ENCODE data around the gene TRIM21. TPM values are rescaled to one million over a fixed set of nuclear protein-coding genes. Genes with fewer than 3 reads are reported as not detected.
"Not testable (repeated sequence)": the region's sequence is repeated elsewhere in the genome, so short reads cannot be mapped to it uniquely, and the experiment has no call there.

TRIM21 gene
- polyA plus RNA-seq, 2 donors = 10.4 to 10.6 TPM

DNA sequence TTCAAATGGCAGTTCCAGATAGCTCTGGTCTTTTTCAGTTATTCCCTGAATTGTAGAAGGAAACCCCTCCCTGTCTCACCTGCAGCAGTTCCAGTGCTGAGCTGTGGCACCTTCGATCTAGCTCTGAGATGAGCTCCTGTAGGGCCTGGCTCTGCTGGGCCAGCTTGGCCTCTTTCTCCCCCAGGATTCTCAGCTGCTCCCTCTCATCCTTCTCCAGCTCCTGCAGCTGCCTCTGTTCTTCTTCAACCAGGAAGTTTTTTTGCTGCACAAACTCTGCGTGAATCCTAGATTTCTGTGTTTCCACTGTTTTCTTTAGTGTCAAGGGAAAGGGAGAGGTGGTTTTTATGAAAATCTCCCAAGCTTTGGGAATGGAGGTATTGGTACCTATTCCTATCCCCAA lies 5.3 kb downstream of the TRIM21 start:
- H3K4me1 ChIP-seq (ENCODE audit: control insufficient read depth in 2 of 2, insufficient read depth in 2 of 2, low read length in 1 of 2) = no peaks in the 10 kb centered on the region
- H3K9me3 ChIP-seq (ENCODE audit: control insufficient read depth in 2 of 2, insufficient read depth in 1 of 2, low read depth in 1 of 2, low read length in 1 of 2) = no peaks in the 10 kb centered on the region
- no peaks in the 10 kb centered on the region for H3K27me3 ChIP-seq (ENCODE audit: control insufficient read depth in 1 of 2, insufficient read depth in 2 of 2, low read length in 2 of 2)
- peaks cover 30 to 42% of the 10 kb centered on the region in 2 donors for H3K36me3 ChIP-seq (ENCODE audit: control insufficient read depth in 2 of 2, insufficient read depth in 2 of 2, low read length in 1 of 2)
- H3K4me3 ChIP-seq (ENCODE audit: low read depth in 1 of 2, low read length in 2 of 2) = no peak overlapping the region
- H3K27ac ChIP-seq (ENCODE audit: low read depth in 2 of 2, low read length in 1 of 2) = no peak overlapping the region
- WGBS, 2 donors = 95 to 100% methylated on average over 2 of the region's 2 CpGs

- Histone ChIP-seq H3K9me3 (ENCODE audit: control insufficient read depth in 2 of 2, insufficient read depth in 1 of 2, low read depth in 1 of 2, low read length in 1 of 2) (no peaks in the 10 kb centered on the region), H3K4me3 (ENCODE audit: low read depth in 1 of 2, low read length in 2 of 2) (no peak overlapping the region)
These were observed 7.3 kb downstream of the TRIM21 start for GRCh38 chr11:4385978-4386740.

GRCh38 chr11:4381901-4382300 lies 11.6 kb downstream of the TRIM21 start:
- H3K4me1 ChIP-seq (ENCODE audit: control insufficient read depth in 2 of 2, insufficient read depth in 2 of 2, low read length in 1 of 2) = no peaks in the 10 kb centered on the region
- peaks cover 13 to 20% of the 10 kb centered on the region in 2 donors for H3K36me3 ChIP-seq (ENCODE audit: control insufficient read depth in 2 of 2, insufficient read depth in 2 of 2, low read length in 1 of 2)
- no peaks in the 10 kb centered on the region for H3K9me3 ChIP-seq (ENCODE audit: control insufficient read depth in 2 of 2, insufficient read depth in 1 of 2, low read depth in 1 of 2, low read length in 1 of 2)
- no peak overlapping the region for H3K27ac ChIP-seq (ENCODE audit: low read depth in 2 of 2, low read length in 1 of 2)
- H3K27me3 ChIP-seq (ENCODE audit: control insufficient read depth in 1 of 2, insufficient read depth in 2 of 2, low read length in 2 of 2) = no peaks in the 10 kb centered on the region
- H3K4me3 ChIP-seq (ENCODE audit: low read depth in 1 of 2, low read length in 2 of 2) = no peak overlapping the region
- 44 to 65% methylated on average over 2 of the region's 2 CpGs for WGBS, 2 donors

More at GRCh38 chr11:4385978-4386740, 7.3 kb downstream of the TRIM21 start:
- peaks cover 30 to 42% of the 10 kb centered on the region in 2 donors for H3K36me3 ChIP-seq (ENCODE audit: control insufficient read depth in 2 of 2, insufficient read depth in 2 of 2, low read length in 1 of 2)
- WGBS, 2 donors = 97 to 98% methylated on average over 3 of the region's 3 CpGs
- H3K27ac ChIP-seq (ENCODE audit: low read depth in 2 of 2, low read length in 1 of 2) = no peak overlapping the region
- H3K4me1 ChIP-seq (ENCODE audit: control insufficient read depth in 2 of 2, insufficient read depth in 2 of 2, low read length in 1 of 2) = no peaks in the 10 kb centered on the region
- H3K27me3 ChIP-seq (ENCODE audit: control insufficient read depth in 1 of 2, insufficient read depth in 2 of 2, low read length in 2 of 2) = no peaks in the 10 kb centered on the region

GRCh38 chr11:4375431-4376140 lies 17.9 kb downstream of the TRIM21 start:
- H3K27me3 ChIP-seq (ENCODE audit: control insufficient read depth in 1 of 2, insufficient read depth in 2 of 2, low read length in 2 of 2) = no peaks in the 10 kb centered on the region
- H3K9me3 ChIP-seq (ENCODE audit: control insufficient read depth in 2 of 2, insufficient read depth in 1 of 2, low read depth in 1 of 2, low read length in 1 of 2) = no peaks in the 10 kb centered on the region
- no peaks in the 10 kb centered on the region for H3K36me3 ChIP-seq (ENCODE audit: control insufficient read depth in 2 of 2, insufficient read depth in 2 of 2, low read length in 1 of 2)
- no peak overlapping the region for H3K4me3 ChIP-seq (ENCODE audit: low read depth in 1 of 2, low read length in 2 of 2)
- 81% methylated on average over 5 of the region's 5 CpGs for WGBS, 2 donors
- H3K4me1 ChIP-seq (ENCODE audit: control insufficient read depth in 2 of 2, insufficient read depth in 2 of 2, low read length in 1 of 2) = no peaks in the 10 kb centered on the region
- no peak overlapping the region for H3K27ac ChIP-seq (ENCODE audit: low read depth in 2 of 2, low read length in 1 of 2)

DNA sequence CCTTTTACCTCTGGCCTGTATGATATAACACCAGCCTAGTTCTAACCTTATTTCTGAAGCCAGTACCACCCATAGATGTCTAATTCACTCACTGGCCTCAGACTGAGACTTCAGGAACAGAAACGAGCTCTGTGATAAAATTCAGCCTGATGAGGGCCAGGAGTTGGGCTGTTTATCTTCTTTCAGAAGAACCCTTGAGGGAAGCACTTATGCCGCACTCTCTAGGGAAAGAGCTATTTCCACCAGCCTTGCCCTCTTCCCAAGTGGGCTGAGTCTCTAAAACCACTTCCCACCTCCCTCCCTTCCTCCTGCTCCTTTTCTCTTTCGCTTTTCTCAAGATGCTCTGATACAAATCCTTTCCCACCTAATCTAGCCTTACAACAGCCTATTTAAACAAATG lies 23.3 kb downstream of the TRIM21 start:
- Histone ChIP-seq H3K9me3 (ENCODE audit: control insufficient read depth in 2 of 2, insufficient read depth in 1 of 2, low read depth in 1 of 2, low read length in 1 of 2) (no peaks in the 10 kb centered on the region), H3K27ac (ENCODE audit: low read depth in 2 of 2, low read length in 1 of 2) (no peak overlapping the region), H3K4me3 (ENCODE audit: low read depth in 1 of 2, low read length in 2 of 2) (no peak overlapping the region), H3K4me1 (ENCODE audit: control insufficient read depth in 2 of 2, insufficient read depth in 2 of 2, low read length in 1 of 2) (no peaks in the 10 kb centered on the region), H3K36me3 (ENCODE audit: control insufficient read depth in 2 of 2, insufficient read depth in 2 of 2, low read length in 1 of 2) (no peaks in the 10 kb centered on the region), H3K27me3 (ENCODE audit: control insufficient read depth in 1 of 2, insufficient read depth in 2 of 2, low read length in 2 of 2) (no peaks in the 10 kb centered on the region)
- 73 to 78% methylated on average over 3 of the region's 3 CpGs for WGBS, 2 donors

DNA sequence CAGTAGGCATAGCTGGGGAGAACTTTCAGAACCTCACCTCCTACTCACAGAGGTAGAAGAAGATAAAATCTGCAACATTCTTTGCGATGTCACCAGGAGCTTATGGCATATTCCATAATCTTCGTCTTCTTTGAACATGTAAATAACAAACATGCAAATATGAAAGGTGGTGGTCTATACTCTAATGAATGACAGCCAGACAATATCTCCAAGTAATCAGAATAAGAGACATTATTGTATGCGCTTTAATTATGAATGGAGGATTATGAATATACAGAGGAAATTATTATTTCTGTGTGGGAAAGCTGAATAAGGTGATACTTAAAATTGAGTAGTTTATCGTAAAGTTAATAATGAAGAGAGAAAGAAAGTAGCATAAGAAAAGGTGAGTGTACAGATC lies 25.2 kb downstream of the TRIM21 start, which contains the start of gene OR52B4:
Gene OR52B4 (minus strand): TSS at position 101 of the 400 bp plus-strand sequence. CDS start 91 bp downstream, at position 10.
- Histone ChIP-seq H3K27me3 (ENCODE audit: control insufficient read depth in 1 of 2, insufficient read depth in 2 of 2, low read length in 2 of 2) (no peaks in the 10 kb centered on the region), H3K4me3 (ENCODE audit: low read depth in 1 of 2, low read length in 2 of 2) (no peak within 1 kb of the TSS), H3K4me1 (ENCODE audit: control insufficient read depth in 2 of 2, insufficient read depth in 2 of 2, low read length in 1 of 2) (no peaks in the 10 kb centered on the region), H3K36me3 (ENCODE audit: control insufficient read depth in 2 of 2, insufficient read depth in 2 of 2, low read length in 1 of 2) (no peaks in the 10 kb centered on the region), H3K27ac (ENCODE audit: low read depth in 2 of 2, low read length in 1 of 2) (no peak within 1 kb of the TSS), H3K9me3 (ENCODE audit: control insufficient read depth in 2 of 2, insufficient read depth in 1 of 2, low read depth in 1 of 2, low read length in 1 of 2) (no peaks in the 10 kb centered on the region)
- 68 to 81% methylated on average over 4 of the region's 4 CpGs for WGBS, 2 donors

GRCh38 chr11:4348142-4348541 lies 45.4 kb downstream of the TRIM21 start:
- H3K27me3 ChIP-seq (ENCODE audit: control insufficient read depth in 1 of 2, insufficient read depth in 2 of 2, low read length in 2 of 2); H3K4me3 ChIP-seq (ENCODE audit: low read depth in 1 of 2, low read length in 2 of 2); H3K9me3 ChIP-seq (ENCODE audit: control insufficient read depth in 2 of 2, insufficient read depth in 1 of 2, low read depth in 1 of 2, low read length in 1 of 2); H3K36me3 ChIP-seq (ENCODE audit: control insufficient read depth in 2 of 2, insufficient read depth in 2 of 2, low read length in 1 of 2); H3K27ac ChIP-seq (ENCODE audit: low read depth in 2 of 2, low read length in 1 of 2); H3K4me1 ChIP-seq (ENCODE audit: control insufficient read depth in 2 of 2, insufficient read depth in 2 of 2, low read length in 1 of 2): not testable (repeated sequence)
- 67 to 75% methylated on average over 1 of the region's 5 CpGs for WGBS, 2 donors

DNA sequence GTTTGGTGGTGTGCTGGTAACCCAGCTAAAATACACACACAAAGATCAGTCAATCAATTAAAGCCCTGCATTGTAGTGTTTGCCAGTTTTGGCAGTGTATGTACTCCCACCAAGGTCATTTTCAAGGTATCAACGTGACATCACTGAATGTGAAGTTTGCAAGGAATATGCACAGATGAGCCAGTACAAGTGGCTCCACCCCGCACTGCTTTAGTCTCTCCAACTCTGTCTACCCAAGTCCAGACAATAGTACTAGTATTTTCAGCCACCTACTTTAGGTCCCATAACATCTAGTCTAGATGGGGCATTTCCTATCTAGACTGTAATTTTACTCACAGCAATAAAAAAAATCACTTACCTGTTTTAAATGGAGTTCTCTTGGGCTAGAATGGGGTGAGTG lies 48.1 kb downstream of the TRIM21 start:
- 68 to 81% methylated on average over 2 of the region's 2 CpGs for WGBS, 2 donors
- not testable (repeated sequence) for H3K27me3 ChIP-seq (ENCODE audit: control insufficient read depth in 1 of 2, insufficient read depth in 2 of 2, low read length in 2 of 2); H3K9me3 ChIP-seq (ENCODE audit: control insufficient read depth in 2 of 2, insufficient read depth in 1 of 2, low read depth in 1 of 2, low read length in 1 of 2); H3K36me3 ChIP-seq (ENCODE audit: control insufficient read depth in 2 of 2, insufficient read depth in 2 of 2, low read length in 1 of 2); H3K4me3 ChIP-seq (ENCODE audit: low read depth in 1 of 2, low read length in 2 of 2); H3K27ac ChIP-seq (ENCODE audit: low read depth in 2 of 2, low read length in 1 of 2); H3K4me1 ChIP-seq (ENCODE audit: control insufficient read depth in 2 of 2, insufficient read depth in 2 of 2, low read length in 1 of 2)
